Duodenal mucosa (tissue), 2 donors: ENCODE data around the gene SPDYE3.

Experiments used
- H3K27ac ChIP-seq: one replicate; pipeline ENCODE4 v1.7.0; 2013; ENCODE audit warnings: low read depth, low read length
- H3K27me3 ChIP-seq, 2 donors: one replicate each; pipeline ENCODE4 v1.7.0; 2013; ENCODE audit warnings: low read length in 2 of 2, control low read depth in 1 of 2; ENCODE audit not compliant: insufficient read depth in 2 of 2, control insufficient read depth in 1 of 2
- H3K36me3 ChIP-seq, 2 donors: one replicate each; pipeline ENCODE4 v1.7.0; 2013; ENCODE audit warnings: low read length in 2 of 2, control low read depth in 1 of 2; ENCODE audit not compliant: insufficient read depth in 2 of 2, control insufficient read depth in 1 of 2
- H3K4me1 ChIP-seq, 2 donors: one replicate each; pipeline ENCODE4 v1.7.0; 2013; ENCODE audit warnings: low read length in 2 of 2, control low read depth in 1 of 2; ENCODE audit not compliant: insufficient read depth in 2 of 2, control insufficient read depth in 1 of 2
- H3K4me3 ChIP-seq, 2 donors: one replicate each; pipeline ENCODE4 v1.7.0; 2013; ENCODE audit warnings: low read length in 2 of 2, low read depth in 1 of 2
- H3K9ac ChIP-seq, 2 donors: one replicate each; pipeline ENCODE4 v1.7.0; 2013; ENCODE audit warnings: low read length in 2 of 2, low read depth in 1 of 2
- H3K9me3 ChIP-seq, 2 donors: one replicate each; pipeline ENCODE4 v1.7.0; 2013; ENCODE audit warnings: low read length in 2 of 2, control low read depth in 1 of 2; ENCODE audit not compliant: control insufficient read depth in 1 of 2

Gene SPDYE3

DNA sequence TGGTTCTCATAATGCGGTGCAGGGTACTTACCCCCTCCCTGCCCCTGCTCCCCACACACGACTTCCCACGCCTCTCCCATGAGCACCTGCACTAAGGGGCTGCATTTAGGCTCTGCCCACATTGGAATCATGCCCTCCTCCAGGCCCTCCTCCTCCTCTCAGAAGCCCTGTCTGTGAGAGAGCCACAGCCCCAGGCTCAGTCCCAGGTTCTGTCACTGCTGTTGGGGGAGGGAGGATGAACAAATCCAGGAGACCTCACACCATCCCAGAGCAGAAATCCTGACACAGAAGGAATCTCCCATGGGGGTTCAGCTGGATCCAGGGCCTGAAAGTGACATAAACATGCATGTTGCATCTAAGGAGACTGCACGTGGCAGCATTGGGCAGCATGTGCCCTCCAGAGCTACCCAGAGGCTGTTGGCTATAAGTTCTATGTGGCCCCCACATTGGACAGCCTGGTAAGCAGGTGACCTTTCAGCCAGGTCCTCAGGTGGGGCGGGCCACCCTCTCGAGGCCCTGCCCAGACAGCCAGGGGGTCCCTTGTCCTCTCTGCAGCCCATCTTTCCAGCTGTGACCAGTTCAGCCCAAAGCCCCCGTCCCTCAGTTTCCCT lies 64.2 kb downstream of the SPDYE3 start:
- peaks cover 7 to 12% of the 10 kb centered on the region in 2 donors for H3K36me3 ChIP-seq
- H3K27ac ChIP-seq: no peak overlapping the region
- no peak overlapping the region for H3K9ac ChIP-seq
- no peak overlapping the region for H3K4me3 ChIP-seq
- no peaks in the 10 kb centered on the region for H3K27me3 ChIP-seq
- peaks cover 1% of the 10 kb centered on the region in 2 donors for H3K4me1 ChIP-seq
- no peaks in the 10 kb centered on the region for H3K9me3 ChIP-seq
